HG03097 (cell line): ENCODE data around the gene FHAD1.
"Not testable (repeated sequence)": the region's sequence is repeated elsewhere in the genome, so short reads cannot be mapped to it uniquely, and the experiment has no call there.

Source experiments
- ATAC-seq: cut with Tn5 transposase; IDR thresholded peaks from one replicate; pipeline ENCODE4 v1.9.1; 2021; ENCODE audit not compliant: unreplicated experiment, low FRiP score

FHAD1 gene

GRCh38 chr1:15275921-15276683, 29.1 kb downstream of the FHAD1 start:
- no peak for ATAC-seq

- no peak for ATAC-seq
These were observed 29.8 kb downstream of the FHAD1 start for GRCh38 chr1:15276691-15277446.

GRCh38 chr1:15277447-15277838, 30.4 kb downstream of the FHAD1 start:
- no peak for ATAC-seq

GRCh38 chr1:15277933-15278332, 30.9 kb downstream of the FHAD1 start:
- no peak for ATAC-seq

- ATAC-seq, result no peak
These were observed 32.7 kb downstream of the FHAD1 start for GRCh38 chr1:15279576-15280230.

- ATAC-seq, result no peak
These were observed 33.4 kb downstream of the FHAD1 start for GRCh38 chr1:15280416-15280815.

- no peak for ATAC-seq
These were observed 35.0 kb downstream of the FHAD1 start for GRCh38 chr1:15282038-15282437.

GRCh38 chr1:15282810-15283474, 35.9 kb downstream of the FHAD1 start:
- ATAC-seq, result no peak

GRCh38 chr1:15283526-15283925, 36.5 kb downstream of the FHAD1 start:
- no peak for ATAC-seq

- ATAC-seq, result no peak
These were observed 39.4 kb downstream of the FHAD1 start for GRCh38 chr1:15286452-15286851.

- no peak for ATAC-seq
These were observed 40.3 kb downstream of the FHAD1 start for GRCh38 chr1:15287035-15287979.

GRCh38 chr1:15288173-15288926, 41.3 kb downstream of the FHAD1 start:
- no peak for ATAC-seq

GRCh38 chr1:15289251-15289651, 42.2 kb downstream of the FHAD1 start:
- ATAC-seq, result no peak

- ATAC-seq, result no peak
These were observed 43.4 kb downstream of the FHAD1 start for GRCh38 chr1:15290382-15290781.

- no peak for ATAC-seq
These were observed 48.7 kb downstream of the FHAD1 start for GRCh38 chr1:15295696-15296095.

- ATAC-seq, result no peak
These were observed 49.7 kb downstream of the FHAD1 start for GRCh38 chr1:15296585-15297321.

- not testable (repeated sequence) for ATAC-seq
These were observed 51.0 kb downstream of the FHAD1 start for GRCh38 chr1:15297975-15298374.

- ATAC-seq, result no peak
These were observed 52.2 kb downstream of the FHAD1 start for GRCh38 chr1:15299179-15299578.

- no peak for ATAC-seq
These were observed 52.8 kb downstream of the FHAD1 start for GRCh38 chr1:15299806-15300205.
